Tibial artery (tissue), 4 donors: Measurements from ENCODE around the gene ITGAV.

Experiments
- DNase-seq, 2 donors: peaks; one replicate each; pipeline ENCODE4 v3.0.0-alpha.2; 2019
- H3K27ac ChIP-seq, 2 donors: fragments of 200-600 bp; sonication (generic) in 1 of 2; 1 replicate in 1 of 2; 2 replicates in 1 of 2; pipeline ENCODE4 v1.5.1; 2018 to 2019; ENCODE audit warnings: mild to moderate bottlenecking in 1 of 2
- H3K27me3 ChIP-seq, 2 donors: fragments of 200-600 bp; sonication (generic) in 1 of 2; one replicate each; pipeline versions ENCODE4 v1.5.1 to v1.6.0; 2016 to 2019
- H3K36me3 ChIP-seq, 3 donors: fragments of 200-600 bp; sonication (generic) in 2 of 3; one replicate each; pipeline ENCODE4 v1.5.1; 2016 to 2019; ENCODE audit warnings: mild to moderate bottlenecking in 2 of 3
- H3K4me1 ChIP-seq, 4 donors: fragments of 200-600 bp; sonication (generic) in 2 of 4; 1 replicate in 3 of 4; 2 replicates in 1 of 4; pipeline ENCODE4 v1.5.1; 2016 to 2019
- H3K4me3 ChIP-seq, 2 donors: fragments of 200-600 bp; sonication (generic) in 1 of 2; 1 replicate in 1 of 2; 2 replicates in 1 of 2; pipeline ENCODE4 v1.5.1; 2018 to 2019; ENCODE audit warnings: mild to moderate bottlenecking in 2 of 2
- H3K9me3 ChIP-seq, 3 donors: fragments of 200-600 bp; sonication (generic) in 1 of 3; one replicate each; pipeline ENCODE4 v1.5.1; 2016 to 2019
- intact Hi-C: fragments of 100-400 bp; cut with DNase I; formaldehyde crosslinking; loops from one replicate; pipeline ENCODE4 v1.15.0; 2023; ENCODE audit warnings: low total_unique reads
- TF ChIP-seq, protein P1 (sequence below), 2 experiments: fragments of 200-600 bp in 1 of 2; fragments of 450-650 bp in 1 of 2; IDR thresholded peaks; one replicate each; pipeline ENCODE4 v1.5.1; 2017 to 2019; ENCODE audit warnings: antibody characterized with exemption in 2 of 2, mild to moderate bottlenecking in 1 of 2, moderate library complexity in 1 of 2

The ITGAV gene

DNA sequence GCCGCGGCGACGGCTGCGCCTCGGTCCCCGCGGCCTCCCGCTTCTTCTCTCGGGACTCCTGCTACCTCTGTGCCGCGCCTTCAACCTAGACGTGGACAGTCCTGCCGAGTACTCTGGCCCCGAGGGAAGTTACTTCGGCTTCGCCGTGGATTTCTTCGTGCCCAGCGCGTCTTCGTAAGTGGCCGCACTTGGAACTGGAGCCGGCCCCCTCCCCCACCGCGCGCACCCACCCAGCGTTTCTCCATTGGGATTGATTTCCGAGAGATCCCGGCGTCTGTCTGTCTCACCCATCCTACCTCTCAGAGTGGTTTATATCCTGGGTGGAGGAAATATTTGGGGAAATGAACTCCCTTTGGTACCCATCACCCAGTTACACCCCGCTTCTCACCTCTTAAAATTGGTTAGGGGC is 498 bp downstream of the ITGAV start:
- H3K36me3 ChIP-seq: no peaks in the 10 kb centered on the region
- no peaks in the 10 kb centered on the region for H3K27me3 ChIP-seq
- H3K27ac ChIP-seq: peak overlapping the region; percentile 95 to 98
- DNase-seq: peak; percentile 44 to 70
- H3K9me3 ChIP-seq: no peaks in the 10 kb centered on the region
- H3K4me3 ChIP-seq: peak overlapping the region; percentile 81 to 85
- H3K4me1 ChIP-seq: peaks cover 0 to 47% (median 27%) of the 10 kb centered on the region in 4 donors
- TF ChIP-seq, protein P1, sequence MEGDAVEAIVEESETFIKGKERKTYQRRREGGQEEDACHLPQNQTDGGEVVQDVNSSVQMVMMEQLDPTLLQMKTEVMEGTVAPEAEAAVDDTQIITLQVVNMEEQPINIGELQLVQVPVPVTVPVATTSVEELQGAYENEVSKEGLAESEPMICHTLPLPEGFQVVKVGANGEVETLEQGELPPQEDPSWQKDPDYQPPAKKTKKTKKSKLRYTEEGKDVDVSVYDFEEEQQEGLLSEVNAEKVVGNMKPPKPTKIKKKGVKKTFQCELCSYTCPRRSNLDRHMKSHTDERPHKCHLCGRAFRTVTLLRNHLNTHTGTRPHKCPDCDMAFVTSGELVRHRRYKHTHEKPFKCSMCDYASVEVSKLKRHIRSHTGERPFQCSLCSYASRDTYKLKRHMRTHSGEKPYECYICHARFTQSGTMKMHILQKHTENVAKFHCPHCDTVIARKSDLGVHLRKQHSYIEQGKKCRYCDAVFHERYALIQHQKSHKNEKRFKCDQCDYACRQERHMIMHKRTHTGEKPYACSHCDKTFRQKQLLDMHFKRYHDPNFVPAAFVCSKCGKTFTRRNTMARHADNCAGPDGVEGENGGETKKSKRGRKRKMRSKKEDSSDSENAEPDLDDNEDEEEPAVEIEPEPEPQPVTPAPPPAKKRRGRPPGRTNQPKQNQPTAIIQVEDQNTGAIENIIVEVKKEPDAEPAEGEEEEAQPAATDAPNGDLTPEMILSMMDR (IDR thresholded peaks at IDR 0.05): peak in 1 of 2 experiments; percentile 12
- intact Hi-C loops: loop anchor here (5.0 kb wide), 1 partner anchor 103 kb away; the partner anchor contains the start of gene ZC3H15

DNA sequence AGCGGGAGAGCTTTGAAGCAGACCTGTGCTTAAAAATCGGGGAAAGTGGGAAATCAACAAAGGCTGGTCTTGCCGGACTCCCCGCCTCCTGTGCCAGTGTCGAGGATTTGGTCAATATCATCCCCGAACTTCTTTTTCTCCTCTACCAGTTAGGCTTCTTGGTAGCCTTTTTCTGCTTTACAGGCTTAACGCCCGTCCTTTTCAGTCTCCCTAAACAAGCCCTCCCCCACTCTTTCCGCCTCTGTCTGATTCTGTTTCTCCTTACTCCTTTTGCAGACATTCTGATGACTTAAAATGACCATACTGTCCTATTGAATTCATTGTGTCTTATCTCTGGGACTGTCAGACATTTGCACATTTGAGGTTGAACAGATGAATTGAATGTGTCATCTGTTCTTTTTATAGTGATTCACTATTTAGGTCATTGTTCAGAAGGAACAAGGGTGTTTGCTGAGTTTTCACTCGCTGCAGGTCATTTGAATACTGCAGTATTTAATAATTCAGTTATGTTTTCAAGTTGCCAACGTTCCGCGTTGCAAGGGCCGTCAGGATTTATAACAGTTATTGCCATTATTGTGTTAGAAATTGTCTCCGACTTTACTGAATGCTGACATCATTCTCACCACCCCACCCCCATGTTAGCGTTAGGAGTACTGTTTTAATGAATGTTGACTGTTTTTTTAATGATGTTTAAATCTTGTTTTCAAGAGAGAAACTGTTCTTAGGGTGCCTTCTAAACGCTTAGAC is 1.1 kb downstream of the ITGAV start:
- TF ChIP-seq, protein P1 (IDR thresholded peaks at IDR 0.05): no peak

DNA sequence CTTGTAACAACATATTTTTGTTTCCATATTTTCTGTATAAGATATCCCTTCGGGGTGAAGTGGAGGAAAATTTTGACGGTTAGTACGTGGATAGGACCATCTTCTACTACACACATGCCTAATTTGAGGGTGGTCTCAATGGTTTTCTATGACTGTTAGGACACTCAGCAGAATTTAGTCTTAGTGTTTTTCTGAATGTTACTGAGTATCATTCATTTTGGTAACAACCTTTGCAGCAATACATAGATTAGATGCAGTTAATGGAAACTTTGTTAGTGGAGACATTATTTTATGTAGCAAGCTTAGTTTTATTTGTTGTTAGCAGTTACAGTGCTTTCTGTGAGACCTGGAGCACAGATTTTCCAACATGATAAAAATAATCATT is 1.6 kb downstream of the ITGAV start:
- Histone ChIP-seq H3K9me3 (no peaks in the 10 kb centered on the region), H3K27ac (peak overlapping the region; percentile 95 to 98), H3K36me3 (no peaks in the 10 kb centered on the region), H3K4me1 (peaks cover 0 to 52% (median 30%) of the 10 kb centered on the region in 4 donors), H3K4me3 (peak overlapping the region; percentile 81 to 85), H3K27me3 (no peaks in the 10 kb centered on the region)
- TF ChIP-seq, protein P1 (IDR thresholded peaks at IDR 0.05): no peak
- DNase-seq: no peak
- intact Hi-C loops: loop anchor here (5.0 kb wide), 1 partner anchor 104 kb away; the partner anchor contains the start of gene ZC3H15

More for the DNA sequence above, 1.1 kb downstream of the ITGAV start:
- no peak for DNase-seq
- intact Hi-C loops: loop anchor here (5.0 kb wide), 1 partner anchor 104 kb away; the partner anchor contains the start of gene ZC3H15
- peaks cover 0 to 52% (median 30%) of the 10 kb centered on the region in 4 donors for H3K4me1 ChIP-seq
- H3K4me3 ChIP-seq: peak overlapping the region; percentile 81 to 85
- H3K27ac ChIP-seq: peak overlapping the region; percentile 95 to 98
- no peaks in the 10 kb centered on the region for H3K9me3 ChIP-seq
- H3K36me3 ChIP-seq: no peaks in the 10 kb centered on the region
- no peaks in the 10 kb centered on the region for H3K27me3 ChIP-seq

DNA sequence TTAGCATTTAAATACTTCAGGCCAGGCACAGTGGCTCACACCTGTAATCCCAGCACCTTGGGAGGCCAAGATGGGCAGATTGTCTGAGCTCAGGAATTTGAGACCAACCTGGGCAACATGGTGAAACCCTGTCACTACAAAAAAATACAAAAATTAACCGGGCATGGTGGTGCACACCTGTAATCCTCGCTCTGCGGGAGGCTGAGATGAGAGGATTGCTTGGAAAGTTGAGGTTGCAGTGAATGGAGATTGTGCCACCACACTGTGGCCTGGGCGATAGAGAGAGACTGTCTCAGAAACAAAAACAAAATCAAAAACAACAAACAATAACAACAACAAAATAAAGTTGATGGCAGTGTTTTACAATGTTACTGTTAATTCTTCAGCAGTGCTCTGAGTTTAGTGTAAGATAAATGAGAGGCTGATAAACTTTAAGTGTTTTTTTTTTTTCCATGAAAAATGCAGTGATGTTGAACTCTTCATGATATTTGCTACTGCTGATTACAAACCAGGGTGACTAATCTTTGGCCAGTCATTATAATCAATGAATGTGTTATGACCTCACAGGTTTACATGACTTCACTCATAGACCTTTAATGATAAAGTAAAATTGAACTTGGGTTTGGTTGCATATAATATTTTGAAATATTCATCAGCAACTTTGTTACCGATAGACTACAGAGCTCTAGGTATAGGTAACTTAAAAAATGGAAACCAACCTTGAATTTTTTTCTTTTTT is 2.5 kb downstream of the ITGAV start:
- Histone ChIP-seq H3K36me3 (no peaks in the 10 kb centered on the region), H3K9me3 (no peaks in the 10 kb centered on the region), H3K4me3 (peak overlapping the region in 1 of 2 donors; percentile 81), H3K27ac (no peak overlapping the region), H3K4me1 (peaks cover 0 to 56% (median 30%) of the 10 kb centered on the region in 4 donors), H3K27me3 (no peaks in the 10 kb centered on the region)
- intact Hi-C loops: loop anchor here (5.0 kb wide), 1 partner anchor 105 kb away; the partner anchor contains the start of gene ZC3H15
- TF ChIP-seq, protein P1 (IDR thresholded peaks at IDR 0.05): no peak
- no peak for DNase-seq

DNA sequence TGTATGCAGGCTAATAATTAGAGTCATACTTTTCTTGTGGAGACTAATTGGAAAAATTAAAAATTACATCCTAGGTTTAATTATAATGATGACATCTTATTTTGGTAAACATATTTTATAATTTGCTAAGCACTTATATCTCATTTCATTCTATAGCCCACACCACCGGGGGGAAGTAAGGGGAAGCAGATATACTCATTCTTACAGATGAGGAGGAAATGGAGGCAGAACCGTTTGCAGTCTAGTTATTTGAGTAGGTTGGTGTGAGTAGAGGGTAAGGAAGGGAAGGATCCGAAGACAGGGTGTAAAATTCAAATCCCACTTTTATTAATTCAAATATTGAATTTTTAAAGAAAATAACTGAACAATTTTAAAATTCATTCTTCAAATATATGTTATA is 3.7 kb downstream of the ITGAV start:
- TF ChIP-seq, protein P1 (IDR thresholded peaks at IDR 0.05): no peak
- Histone ChIP-seq H3K27me3 (no peaks in the 10 kb centered on the region), H3K4me3 (no peak overlapping the region), H3K4me1 (peaks cover 0 to 64% (median 28%) of the 10 kb centered on the region in 4 donors), H3K27ac (no peak overlapping the region), H3K36me3 (no peaks in the 10 kb centered on the region), H3K9me3 (no peaks in the 10 kb centered on the region)
- no peak for DNase-seq
- intact Hi-C loops: loop anchor here (5.0 kb wide), 1 partner anchor 106 kb away; the partner anchor contains the start of gene ZC3H15
